HG03439 (cell line): ENCODE measurements around the gene MAST4.

Source experiments
- ATAC-seq: cut with Tn5 transposase; IDR thresholded peaks from one replicate; pipeline ENCODE4 v1.9.1; 2021; ENCODE audit warnings: mild to moderate bottlenecking, moderate library complexity; ENCODE audit not compliant: unreplicated experiment

The MAST4 gene

DNA sequence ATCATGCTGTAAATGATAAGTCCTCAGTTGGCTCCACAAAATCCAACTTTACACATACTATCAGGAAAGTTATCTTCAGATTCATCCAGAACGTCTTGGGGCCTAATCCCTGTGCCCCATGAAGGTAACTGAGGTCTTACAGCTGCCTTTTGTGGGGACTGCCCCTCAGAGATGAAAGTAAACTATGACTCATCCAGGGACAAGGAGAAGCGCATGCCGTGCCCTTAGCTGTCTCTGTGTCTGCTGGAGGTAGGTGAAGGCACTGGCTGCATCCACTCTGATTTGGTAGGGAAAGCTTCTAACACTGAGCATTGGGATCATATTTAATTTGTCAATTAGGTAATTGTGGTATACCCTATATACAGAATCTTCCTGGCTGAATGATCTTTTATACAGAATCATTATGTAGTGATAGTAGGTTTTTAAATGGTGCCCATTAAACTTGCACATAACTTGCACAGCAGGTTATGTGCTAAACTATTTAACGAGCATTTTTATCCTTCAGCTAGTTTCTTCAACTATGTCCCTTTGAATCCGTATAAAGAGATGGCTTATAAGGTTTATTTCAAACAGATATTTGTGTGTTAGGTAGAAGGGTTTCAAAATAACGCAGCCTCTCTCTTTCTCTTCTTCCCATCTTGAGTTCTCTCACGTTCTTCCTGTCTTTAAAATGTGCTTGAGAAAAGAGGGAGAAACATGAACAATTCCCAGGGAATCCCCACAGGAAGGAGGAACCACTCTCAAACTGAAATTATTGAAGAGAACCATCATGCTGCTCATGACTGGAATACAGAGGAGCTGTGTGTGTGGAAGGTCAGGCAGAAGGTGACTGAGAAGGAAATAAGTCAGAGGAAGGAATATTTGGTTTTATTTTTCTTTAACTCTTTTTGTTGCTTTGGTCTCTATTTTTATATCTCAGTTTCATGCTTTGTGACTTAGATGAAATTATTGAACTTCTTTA, 349.5 kb downstream of the MAST4 start:
- peak; percentile 90 for ATAC-seq

- no peak for ATAC-seq
These were observed 351.3 kb downstream of the MAST4 start for GRCh38 chr5:66947458-66947857.

DNA sequence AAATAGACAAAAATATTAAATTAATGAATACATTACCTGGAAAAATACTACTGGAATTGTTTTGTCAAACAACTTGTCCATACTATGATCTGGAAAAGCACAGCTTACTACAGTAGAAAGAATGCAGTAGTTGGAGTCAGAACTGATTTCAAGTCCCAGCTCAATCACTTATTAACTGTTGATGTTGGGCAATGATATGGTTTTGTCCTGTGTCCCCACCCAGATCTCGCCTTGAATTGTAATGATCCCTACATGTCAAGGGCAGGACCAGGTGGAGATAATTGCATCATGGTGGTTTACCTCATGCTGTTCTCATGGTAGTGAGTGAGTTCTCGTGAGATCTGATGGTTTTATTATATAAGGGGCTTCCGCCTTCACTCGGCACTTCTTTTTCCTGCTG, 352.9 kb downstream of the MAST4 start:
- ATAC-seq: no peak

- no peak for ATAC-seq
These were observed 356.0 kb downstream of the MAST4 start for GRCh38 chr5:66952153-66952552.

GRCh38 chr5:66956439-66956838, 360.2 kb downstream of the MAST4 start:
- no peak for ATAC-seq

DNA sequence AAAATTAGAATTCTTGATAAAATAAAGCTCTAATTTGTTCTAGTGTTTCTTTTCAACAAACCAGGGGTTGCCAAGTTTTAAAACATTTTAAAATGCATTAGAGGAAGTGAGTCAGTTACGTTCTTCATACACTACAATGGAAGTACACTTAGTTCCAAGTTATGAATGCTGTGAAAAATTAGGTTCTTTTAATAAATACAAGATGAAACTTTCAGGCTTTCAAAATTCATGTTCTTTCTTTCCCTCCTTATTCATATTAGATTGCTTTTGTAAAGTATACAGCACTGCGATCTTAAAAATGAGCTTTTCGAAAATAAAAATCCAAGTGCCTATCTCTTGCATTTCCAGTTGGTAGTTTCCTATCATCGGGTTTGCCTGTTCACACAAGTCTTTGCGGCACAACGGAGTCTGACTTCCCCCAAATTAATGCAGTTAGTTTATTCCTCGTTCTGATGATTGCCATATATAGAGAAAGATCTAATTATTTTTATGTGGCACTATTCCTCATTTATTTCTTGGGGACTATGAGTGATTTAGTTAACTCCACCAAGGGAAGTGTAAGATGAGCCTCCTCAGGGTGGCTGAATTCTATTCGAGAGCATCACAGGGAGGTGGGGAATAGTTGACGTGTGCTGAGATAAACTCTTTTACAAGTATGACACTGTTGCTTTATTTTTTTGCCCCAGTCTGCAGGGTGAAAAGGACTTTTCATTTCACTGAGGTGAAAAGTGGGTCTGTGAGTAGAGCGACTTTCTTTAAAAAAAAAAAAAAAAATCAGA, 362.2 kb downstream of the MAST4 start:
- no peak for ATAC-seq

GRCh38 chr5:66958980-66959641, 362.9 kb downstream of the MAST4 start:
- ATAC-seq: no peak

DNA sequence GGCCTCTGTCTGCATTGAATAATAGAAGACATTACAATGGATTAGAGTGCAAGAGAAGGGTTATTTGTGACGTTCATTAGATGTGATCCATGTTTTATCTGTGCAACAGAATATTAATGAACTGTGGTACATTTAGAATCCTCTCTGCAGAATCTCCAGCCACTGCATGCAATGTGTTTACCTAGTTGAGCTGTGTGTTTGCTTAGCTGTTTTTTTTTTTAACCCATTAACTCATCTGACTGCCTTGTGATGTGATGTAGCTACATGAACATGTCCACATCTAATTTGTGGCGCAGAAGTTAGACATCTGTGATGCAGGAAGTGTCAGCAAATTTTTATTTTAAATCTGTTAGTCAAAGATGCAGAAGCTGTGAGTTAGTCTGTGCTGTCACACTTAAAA, 363.5 kb downstream of the MAST4 start:
- ATAC-seq: no peak

- no peak for ATAC-seq
These were observed 364.4 kb downstream of the MAST4 start for GRCh38 chr5:66960369-66961137.

DNA sequence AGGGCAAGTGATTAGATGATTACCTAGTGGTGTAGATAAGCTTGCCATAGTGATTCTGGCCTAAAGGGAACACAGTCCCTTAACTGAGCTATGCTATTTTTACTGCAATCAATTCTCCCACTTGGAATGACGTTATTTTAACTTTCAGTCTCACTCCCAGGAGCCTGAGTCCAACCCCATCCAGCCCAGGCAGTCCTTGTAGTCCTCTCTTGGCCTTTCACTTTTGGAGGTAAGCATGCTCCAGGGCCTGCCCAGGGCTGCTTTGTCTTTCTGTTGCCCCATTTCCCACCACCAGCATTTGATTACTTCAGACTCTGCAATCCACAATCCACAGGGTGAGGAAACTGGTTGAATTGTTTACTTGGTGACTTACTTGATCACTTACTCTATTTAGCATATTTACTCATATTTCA, 367.4 kb downstream of the MAST4 start:
- no peak for ATAC-seq

GRCh38 chr5:66966439-66966838, 370.2 kb downstream of the MAST4 start:
- no peak for ATAC-seq

DNA sequence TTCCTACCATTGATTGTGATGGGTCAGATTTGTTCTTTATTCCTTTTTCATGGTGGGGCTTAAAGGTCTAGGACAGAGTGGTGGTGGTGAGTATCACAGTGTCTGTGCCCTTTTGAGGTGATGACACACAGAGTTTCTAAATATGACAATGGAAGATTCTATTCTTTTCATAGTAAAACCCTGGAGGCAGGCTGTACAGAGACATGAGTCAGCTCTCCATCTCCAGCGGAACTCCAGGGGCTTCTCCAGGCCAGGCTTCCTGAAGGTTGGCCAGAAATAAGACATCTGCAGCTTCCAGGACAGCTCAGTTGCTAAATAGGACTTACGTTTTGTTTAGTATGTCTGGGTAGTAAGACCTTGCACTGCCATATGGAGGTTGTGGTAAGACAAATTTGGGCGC, 370.9 kb downstream of the MAST4 start:
- ATAC-seq: no peak

DNA sequence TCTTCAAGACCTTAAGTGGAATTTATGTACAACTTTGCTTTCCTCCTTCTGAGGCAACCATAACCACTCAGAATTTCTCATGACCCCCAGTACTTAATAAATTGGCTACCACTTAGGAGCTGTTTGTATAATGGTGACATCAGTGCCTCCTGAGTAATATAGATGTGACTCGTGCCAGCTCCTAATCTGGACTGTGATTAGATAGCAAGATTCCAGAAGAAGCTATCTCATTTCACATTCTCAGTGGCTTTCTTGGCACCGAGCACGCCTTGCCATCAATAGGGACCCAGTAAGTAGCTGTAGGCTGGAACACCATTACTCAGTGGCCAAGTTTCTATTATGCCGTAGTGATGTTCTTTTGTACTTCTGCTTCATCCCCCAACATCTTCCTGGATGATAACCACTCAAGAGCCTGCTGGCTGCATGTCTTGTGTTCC, 371.7 kb downstream of the MAST4 start:
- ATAC-seq: no peak

GRCh38 chr5:66969484-66969883, 373.3 kb downstream of the MAST4 start:
- ATAC-seq: no peak

- no peak for ATAC-seq
These were observed 373.8 kb downstream of the MAST4 start for GRCh38 chr5:66969963-66970362.

- no peak for ATAC-seq
These were observed 375.8 kb downstream of the MAST4 start for GRCh38 chr5:66972004-66972403.

GRCh38 chr5:66974256-66974655, 378.1 kb downstream of the MAST4 start:
- no peak for ATAC-seq

DNA sequence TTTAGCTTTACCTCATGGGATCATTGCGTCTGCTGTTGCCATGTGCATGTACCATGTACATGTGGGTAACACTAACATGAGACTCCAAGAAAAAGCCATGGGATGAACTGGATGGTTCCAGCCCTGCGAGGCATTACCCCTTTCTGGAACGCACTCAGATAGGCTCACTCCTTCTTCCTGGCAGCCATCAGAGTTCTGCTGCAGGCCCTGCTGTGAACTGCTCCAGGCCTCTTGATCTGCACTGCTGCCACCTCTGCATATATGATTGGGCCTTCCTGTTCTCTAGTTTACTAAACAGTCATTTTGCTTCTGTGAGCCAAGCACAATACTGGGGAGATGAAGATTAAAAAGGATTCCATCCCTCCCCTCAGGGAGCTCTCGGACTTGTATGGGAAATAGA, 379.9 kb downstream of the MAST4 start:
- ATAC-seq: no peak

DNA sequence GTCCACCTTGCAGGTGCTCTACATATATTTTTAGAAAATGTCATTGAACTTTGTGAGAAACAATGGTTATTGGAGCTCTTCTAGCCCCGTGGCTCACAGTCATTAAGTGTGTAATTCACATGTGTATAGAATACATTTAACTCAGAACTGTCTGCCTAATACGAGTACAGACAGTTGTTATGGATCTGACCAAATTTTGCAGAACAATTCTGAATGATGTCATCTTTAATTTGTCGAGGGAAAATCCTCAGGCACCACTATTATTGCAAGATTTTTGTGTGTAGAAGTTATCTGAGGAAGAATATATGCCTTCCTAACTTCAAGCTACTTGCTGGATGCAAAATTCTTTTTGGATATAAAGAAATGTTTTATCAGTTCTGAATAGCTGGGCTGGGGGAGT, 383.5 kb downstream of the MAST4 start:
- no peak for ATAC-seq

DNA sequence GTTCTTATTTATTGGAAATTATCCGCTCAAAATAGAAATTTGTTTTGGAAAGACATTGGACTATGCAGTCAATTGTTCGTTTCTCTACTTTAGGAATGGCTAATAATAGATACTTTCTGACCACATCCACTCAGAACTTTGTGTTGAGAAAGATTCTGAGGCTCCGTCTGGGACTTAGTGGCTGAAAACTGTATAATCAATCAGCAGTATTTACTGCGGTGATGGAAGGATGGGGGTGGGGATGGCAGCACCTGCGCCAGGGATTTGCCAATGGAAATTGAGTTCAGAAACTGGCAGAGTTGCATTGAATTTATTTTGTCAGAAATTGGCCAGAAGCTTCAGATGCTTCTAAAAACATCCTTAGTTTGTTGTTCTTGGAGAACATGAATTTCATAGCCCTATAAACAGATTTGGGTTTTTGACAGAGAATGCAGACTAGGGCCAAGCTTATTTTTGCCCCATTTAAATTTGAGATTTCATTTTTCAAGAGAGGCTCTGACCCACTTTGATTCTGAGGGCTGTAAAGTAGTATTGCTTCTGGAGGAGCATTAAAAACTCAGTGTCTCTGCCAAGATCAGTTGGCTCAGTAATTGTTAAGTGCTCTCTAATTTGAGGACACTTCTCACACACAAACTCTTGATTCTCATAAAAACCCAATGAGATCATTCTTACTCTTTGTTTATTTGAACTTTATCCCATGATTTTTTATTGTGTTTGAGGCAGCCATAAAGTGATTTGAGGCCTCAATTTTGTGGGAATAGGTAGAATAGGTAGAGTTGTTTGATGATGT, 385.3 kb downstream of the MAST4 start:
- ATAC-seq: no peak
